Activated CD8-positive, alpha-beta T cell treated with anti-CD3 and anti-CD28 coated beads for 36 hours (primary cell): ENCODE data around the gene WDPCP. TPM values are rescaled to one million over a fixed set of nuclear protein-coding genes. Genes with fewer than 3 reads are reported as not detected.

Experiments
- ATAC-seq: fragments of 200-7000 bp; cut with Tn5 transposase; one replicate; pipeline ENCODE4 v1.10.0; 2021; ENCODE audit warnings: mild to moderate bottlenecking, moderate library complexity
- CTCF ChIA-PET: fragments of 350-600 bp; sonication (Branson Sonifier 250); formaldehyde crosslinking; loops from one replicate; lab custom pipeline; 2021; ENCODE audit warnings: antibody characterized with exemption; lab: Charles Lee
- POLR2A ChIA-PET: fragments of 350-600 bp; sonication (Branson Sonifier 250); formaldehyde crosslinking; loops from one replicate; lab custom pipeline; 2021; ENCODE audit warnings: antibody characterized with exemption; lab: Charles Lee
- DNase-seq: peaks from one replicate; pipeline ENCODE4 v3.0.0-alpha.2; 2020
- H3K27ac Mint-ChIP-seq: one replicate; pipeline ENCODE4 v1.8.0; 2021; ENCODE audit warnings: mild to moderate bottlenecking, mixed read lengths
- H3K27me3 Mint-ChIP-seq: one replicate; pipeline ENCODE4 v1.8.0; 2021; ENCODE audit warnings: mixed read lengths
- H3K36me3 Mint-ChIP-seq: one replicate; pipeline ENCODE4 v1.8.0; 2021; ENCODE audit warnings: low read depth, mixed read lengths
- H3K4me1 Mint-ChIP-seq: one replicate; pipeline ENCODE4 v1.8.0; 2021; ENCODE audit warnings: low read depth, mixed read lengths
- H3K4me3 Mint-ChIP-seq: one replicate; pipeline ENCODE4 v1.8.0; 2021; ENCODE audit warnings: mild to moderate bottlenecking, moderate library complexity, mixed read lengths
- H3K9me3 Mint-ChIP-seq: one replicate; pipeline ENCODE4 v1.8.0; 2021; ENCODE audit warnings: mixed read lengths
- intact Hi-C: fragments of 100-400 bp; cut with micrococcal nuclease; formaldehyde crosslinking; loops from one replicate; pipeline ENCODE4 v1.10.0; 2022
- total RNA-seq, 2 experiments: library from RNA; stranded (reverse); gene quantifications; one replicate each; pipeline ENCODE4 v1.2.3, GENCODE V29; 2021
- TF ChIP-seq, protein P1 (sequence below): fragments of 200-600 bp; IDR thresholded peaks from one replicate; pipeline ENCODE4 v1.8.0; 2022; ENCODE audit warnings: antibody characterized with exemption, mild to moderate bottlenecking

Gene WDPCP
- total RNA-seq, 2 experiments from 2014 or later, result 5.0 to 5.8 TPM

DNA sequence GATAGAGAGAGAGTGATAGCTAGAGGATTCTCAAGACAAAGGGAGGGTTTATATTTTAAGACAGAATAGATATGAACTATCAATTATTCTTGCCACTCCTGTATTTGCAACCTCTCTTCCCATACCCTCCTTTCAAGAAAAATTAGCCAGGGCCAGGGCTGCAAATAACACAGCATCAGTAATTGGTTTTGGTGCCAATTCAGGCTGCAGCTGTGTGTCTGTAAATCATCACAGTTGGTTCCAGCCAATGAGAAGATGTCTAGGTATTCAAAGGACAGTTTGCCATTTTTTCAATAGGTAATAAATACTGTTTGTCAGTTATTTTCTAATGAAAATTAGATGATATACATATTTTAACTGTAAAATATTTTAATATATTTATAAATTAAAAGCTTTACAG is 73.5 kb downstream of the WDPCP start:
- intact Hi-C loops, result no loop called here
- CTCF ChIA-PET, result interaction anchor here (1.1 kb wide), 1 partner anchor 21 kb away, joined by 4 read pairs; no protein-coding TSS in a partner anchor
- H3K36me3 Mint-ChIP-seq, result peaks cover 17% of the 10 kb centered on the region
- no peaks in the 10 kb centered on the region for H3K27me3 Mint-ChIP-seq
- POLR2A ChIA-PET, result no interaction called here
- TF ChIP-seq, protein P1, sequence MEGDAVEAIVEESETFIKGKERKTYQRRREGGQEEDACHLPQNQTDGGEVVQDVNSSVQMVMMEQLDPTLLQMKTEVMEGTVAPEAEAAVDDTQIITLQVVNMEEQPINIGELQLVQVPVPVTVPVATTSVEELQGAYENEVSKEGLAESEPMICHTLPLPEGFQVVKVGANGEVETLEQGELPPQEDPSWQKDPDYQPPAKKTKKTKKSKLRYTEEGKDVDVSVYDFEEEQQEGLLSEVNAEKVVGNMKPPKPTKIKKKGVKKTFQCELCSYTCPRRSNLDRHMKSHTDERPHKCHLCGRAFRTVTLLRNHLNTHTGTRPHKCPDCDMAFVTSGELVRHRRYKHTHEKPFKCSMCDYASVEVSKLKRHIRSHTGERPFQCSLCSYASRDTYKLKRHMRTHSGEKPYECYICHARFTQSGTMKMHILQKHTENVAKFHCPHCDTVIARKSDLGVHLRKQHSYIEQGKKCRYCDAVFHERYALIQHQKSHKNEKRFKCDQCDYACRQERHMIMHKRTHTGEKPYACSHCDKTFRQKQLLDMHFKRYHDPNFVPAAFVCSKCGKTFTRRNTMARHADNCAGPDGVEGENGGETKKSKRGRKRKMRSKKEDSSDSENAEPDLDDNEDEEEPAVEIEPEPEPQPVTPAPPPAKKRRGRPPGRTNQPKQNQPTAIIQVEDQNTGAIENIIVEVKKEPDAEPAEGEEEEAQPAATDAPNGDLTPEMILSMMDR, result no peak
- no peak overlapping the region for H3K4me3 Mint-ChIP-seq
- no peaks in the 10 kb centered on the region for H3K4me1 Mint-ChIP-seq
- DNase-seq (no peak), ATAC-seq (no peak)
- H3K27ac Mint-ChIP-seq, result no peak overlapping the region
- H3K9me3 Mint-ChIP-seq, result peaks cover 26% of the 10 kb centered on the region

DNA sequence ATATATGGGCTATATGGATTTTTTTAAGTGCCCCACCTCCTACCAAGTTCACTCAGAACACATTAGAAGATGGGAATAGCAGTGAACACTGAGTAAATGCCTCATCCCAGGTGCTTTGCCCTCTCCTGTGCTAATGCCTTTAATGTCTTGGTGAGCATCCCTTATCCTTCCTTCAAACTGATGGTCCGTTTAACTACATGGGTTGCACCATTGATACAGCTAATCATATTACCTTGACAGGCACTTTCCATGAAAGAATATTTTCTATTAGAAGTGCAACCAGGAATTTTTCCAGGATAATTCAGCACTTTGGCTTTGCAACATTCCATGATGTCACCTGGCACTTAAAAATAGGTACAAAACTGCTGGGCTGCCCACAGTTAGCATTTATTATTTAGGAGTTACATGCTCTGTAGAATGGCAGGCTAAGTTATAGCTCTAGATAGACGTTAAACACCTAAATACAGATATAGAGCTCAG is 74.0 kb downstream of the WDPCP start:
- ChIA-PET POLR2A (no interaction called here), CTCF (interaction anchor here (1.1 kb wide), 1 partner anchor 21 kb away, joined by 4 read pairs; no protein-coding TSS in a partner anchor)
- Mint-ChIP-seq H3K27me3 (no peaks in the 10 kb centered on the region), H3K27ac (no peak overlapping the region), H3K36me3 (peaks cover 22% of the 10 kb centered on the region), H3K4me1 (no peaks in the 10 kb centered on the region), H3K9me3 (peaks cover 28% of the 10 kb centered on the region), H3K4me3 (no peak overlapping the region)
- TF ChIP-seq, protein P1, result no peak
- ATAC-seq (no peak), DNase-seq (no peak)
- intact Hi-C loops, result no loop called here

DNA sequence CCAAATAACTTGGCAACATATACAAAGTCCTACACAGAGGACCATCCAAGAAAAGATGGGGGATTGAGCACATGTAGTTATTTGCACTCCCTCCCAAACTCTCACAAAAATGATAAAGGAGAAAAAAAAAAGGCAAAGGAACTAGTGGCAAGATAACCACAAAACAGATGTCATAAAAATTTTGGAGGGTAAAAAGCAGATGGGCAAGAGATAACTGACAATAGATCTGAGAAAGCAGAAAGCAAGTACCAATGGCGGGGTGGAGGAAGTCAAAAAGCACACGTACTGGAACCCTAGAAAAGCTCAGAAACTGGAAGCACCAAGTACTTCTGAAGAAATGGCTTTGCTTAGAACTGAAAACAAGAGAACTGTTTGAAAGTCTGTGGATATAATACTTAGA is 82.0 kb downstream of the WDPCP start:
- Mint-ChIP-seq H3K36me3 (peaks cover 23% of the 10 kb centered on the region), H3K4me3 (no peak overlapping the region), H3K4me1 (peaks cover 10% of the 10 kb centered on the region), H3K9me3 (peaks cover 36% of the 10 kb centered on the region), H3K27me3 (no peaks in the 10 kb centered on the region), H3K27ac (peak overlapping the region; percentile 73)
- TF ChIP-seq, protein P1, result no peak
- ChIA-PET CTCF (no interaction called here), POLR2A (interaction anchor here (0.6 kb wide), 1 partner anchor 302 kb away, joined by 3 read pairs; no protein-coding TSS in a partner anchor)
- intact Hi-C loops, result no loop called here
- DNase-seq, result no peak
- ATAC-seq, result no peak

DNA sequence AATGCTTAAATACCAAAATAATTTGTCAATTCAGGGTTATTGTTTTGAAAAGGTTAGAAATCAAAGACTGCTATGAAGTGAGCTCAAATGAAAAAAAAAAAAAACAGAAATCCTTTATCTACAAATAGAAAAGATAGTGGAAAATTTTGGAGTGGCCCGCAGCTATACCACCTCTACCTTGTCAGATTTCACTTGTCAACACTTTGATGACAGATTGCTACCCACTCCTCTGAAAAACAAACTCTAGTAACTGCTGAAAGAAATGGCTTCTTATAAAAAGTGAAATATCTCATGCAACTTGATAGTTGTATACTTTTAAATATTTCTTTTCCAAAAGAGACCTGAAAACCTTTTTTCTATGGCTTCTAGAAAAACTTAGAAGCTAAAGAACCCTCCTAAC is 84.5 kb downstream of the WDPCP start:
- H3K9me3 Mint-ChIP-seq, result peaks cover 14% of the 10 kb centered on the region
- TF ChIP-seq, protein P1, result no peak
- intact Hi-C loops, result no loop called here
- DNase-seq, result no peak
- no peaks in the 10 kb centered on the region for H3K27me3 Mint-ChIP-seq
- CTCF ChIA-PET, result no interaction called here
- no peak for ATAC-seq
- POLR2A ChIA-PET, result no interaction called here
- H3K36me3 Mint-ChIP-seq, result peaks cover 4% of the 10 kb centered on the region
- no peak overlapping the region for H3K27ac Mint-ChIP-seq
- peaks cover 13% of the 10 kb centered on the region for H3K4me1 Mint-ChIP-seq
- no peak overlapping the region for H3K4me3 Mint-ChIP-seq

DNA sequence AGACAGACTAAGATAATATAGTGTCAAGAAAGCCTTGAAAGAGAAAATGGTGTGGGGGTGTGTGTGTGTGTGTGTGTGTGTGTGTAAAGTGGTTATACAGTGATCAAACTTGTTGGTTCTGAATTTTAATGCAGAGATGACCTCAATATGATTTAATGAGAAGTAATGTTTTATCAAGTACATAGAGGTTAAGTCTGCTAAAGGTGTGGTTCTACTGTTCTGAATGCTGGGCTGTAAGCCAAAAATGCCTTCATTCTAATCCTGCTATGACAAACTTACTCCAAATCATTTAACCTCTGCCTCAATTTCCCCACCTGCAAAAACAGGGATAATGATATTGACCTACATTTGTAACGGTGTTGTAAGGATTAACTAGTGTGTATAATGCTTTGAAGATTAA is 87.9 kb downstream of the WDPCP start:
- CTCF ChIA-PET, result no interaction called here
- Mint-ChIP-seq H3K27ac (no peak overlapping the region), H3K36me3 (no peaks in the 10 kb centered on the region), H3K4me1 (peaks cover 4% of the 10 kb centered on the region), H3K27me3 (no peaks in the 10 kb centered on the region), H3K9me3 (no peaks in the 10 kb centered on the region), H3K4me3 (no peak overlapping the region)
- no peak for ATAC-seq
- POLR2A ChIA-PET, result no interaction called here
- TF ChIP-seq, protein P1, result no peak
- no peak for DNase-seq
- intact Hi-C loops, result no loop called here
